HG02840 (cell line): ENCODE data around the gene BCR.
"Not testable (repeated sequence)": the region's sequence is repeated elsewhere in the genome, so short reads cannot be mapped to it uniquely, and the experiment has no call there.

ENCODE experiments used
- ATAC-seq: cut with Tn5 transposase; IDR thresholded peaks from one replicate; pipeline ENCODE4 v1.9.1; 2021; ENCODE audit warnings: mild to moderate bottlenecking, moderate library complexity, moderate number of reproducible peaks; ENCODE audit not compliant: unreplicated experiment, low FRiP score

The BCR gene

GRCh38 chr22:23351321-23351720 is 171.0 kb downstream of the BCR start:
- no peak for ATAC-seq

GRCh38 chr22:23353004-23353403 is 172.7 kb downstream of the BCR start:
- ATAC-seq, result no peak

- ATAC-seq, result no peak
Observed at GRCh38 chr22:23353696-23354095, 173.4 kb downstream of the BCR start.

- ATAC-seq, result no peak
Observed at GRCh38 chr22:23356094-23356493, 175.8 kb downstream of the BCR start.

- ATAC-seq, result no peak
Observed at GRCh38 chr22:23357053-23357452, 176.7 kb downstream of the BCR start.

- ATAC-seq, result no peak
Observed at GRCh38 chr22:23359583-23360123, 179.3 kb downstream of the BCR start.

- ATAC-seq, result no peak
Observed at GRCh38 chr22:23361676-23362075, 181.4 kb downstream of the BCR start.

GRCh38 chr22:23363683-23364082 is 183.4 kb downstream of the BCR start:
- ATAC-seq, result no peak

GRCh38 chr22:23364389-23364788 is 184.1 kb downstream of the BCR start:
- ATAC-seq, result no peak

- ATAC-seq, result no peak
Observed at GRCh38 chr22:23365524-23365923, 185.2 kb downstream of the BCR start.

GRCh38 chr22:23365961-23366360 is 185.7 kb downstream of the BCR start:
- ATAC-seq, result no peak

- not testable (repeated sequence) for ATAC-seq
Observed at GRCh38 chr22:23367196-23367595, 186.9 kb downstream of the BCR start.
